ENCODE measurements around the gene SYT17.

- no peak for TF ChIP-seq CTCF (conservative IDR thresholded peaks at IDR 0.05)
- no peak for TF ChIP-seq EZH2 (IDR thresholded peaks at IDR 0.05; ENCODE audit: low read depth)
These were observed 6.0 kb upstream of the SYT17 start for GRCh38 chr16:19162085-19162484.

All from PC-9 (cell line).